HUES64 (cell line): ENCODE data around the gene ID4. TPM values are rescaled to one million over a fixed set of nuclear protein-coding genes. Genes with fewer than 3 reads are reported as not detected.

ENCODE experiments used
- H3K27ac ChIP-seq: 2 replicates; pipeline ENCODE4 v1.7.0; 2013; ENCODE audit warnings: low read depth, low read length, inconsistent platforms
- H3K27me3 ChIP-seq: 2 replicates; pipeline ENCODE4 v1.6.1; 2013; ENCODE audit warnings: mild to moderate bottlenecking, low read length; ENCODE audit not compliant: insufficient read depth
- H3K36me3 ChIP-seq: 2 replicates; pipeline ENCODE4 v1.6.1; 2013; ENCODE audit warnings: mild to moderate bottlenecking, low read length; ENCODE audit not compliant: insufficient read depth
- H3K4me1 ChIP-seq: 2 replicates; pipeline ENCODE4 v1.6.1; 2013; ENCODE audit warnings: mild to moderate bottlenecking, low read length, moderate library complexity; ENCODE audit not compliant: insufficient read depth
- H3K4me3 ChIP-seq: 2 replicates; pipeline ENCODE4 v1.5.1; 2013; ENCODE audit warnings: mild to moderate bottlenecking, low read length, moderate library complexity
- H3K9ac ChIP-seq: 2 replicates; pipeline ENCODE4 v1.6.1; 2013; ENCODE audit warnings: mild to moderate bottlenecking, low read depth, low read length
- H3K9me3 ChIP-seq: 2 replicates; pipeline ENCODE4 v1.6.1; 2013; ENCODE audit warnings: low read depth, low read length; ENCODE audit not compliant: insufficient read depth
- WGBS: fragments of 150-250, 120-280 bp; methylation state at CpG from one replicate; pipeline ENCODE4 v1.1.7; 2013; ENCODE audit warnings: missing lambda C conversion rate; 5-methylcytosine and 5-hydroxymethylcytosine counted together
- polyA plus RNA-seq, 2 experiments: library from polyadenylated mRNA; stranded (reverse); fragments of 50-300 nt; gene quantifications; one replicate each; pipeline ENCODE4 v1.2.3, GENCODE V29; 2013

Gene ID4
- 12.8 TPM for polyA plus RNA-seq (2013, experiment 1 of 2)
- polyA plus RNA-seq (2013, experiment 2 of 2): 16.5 TPM

DNA sequence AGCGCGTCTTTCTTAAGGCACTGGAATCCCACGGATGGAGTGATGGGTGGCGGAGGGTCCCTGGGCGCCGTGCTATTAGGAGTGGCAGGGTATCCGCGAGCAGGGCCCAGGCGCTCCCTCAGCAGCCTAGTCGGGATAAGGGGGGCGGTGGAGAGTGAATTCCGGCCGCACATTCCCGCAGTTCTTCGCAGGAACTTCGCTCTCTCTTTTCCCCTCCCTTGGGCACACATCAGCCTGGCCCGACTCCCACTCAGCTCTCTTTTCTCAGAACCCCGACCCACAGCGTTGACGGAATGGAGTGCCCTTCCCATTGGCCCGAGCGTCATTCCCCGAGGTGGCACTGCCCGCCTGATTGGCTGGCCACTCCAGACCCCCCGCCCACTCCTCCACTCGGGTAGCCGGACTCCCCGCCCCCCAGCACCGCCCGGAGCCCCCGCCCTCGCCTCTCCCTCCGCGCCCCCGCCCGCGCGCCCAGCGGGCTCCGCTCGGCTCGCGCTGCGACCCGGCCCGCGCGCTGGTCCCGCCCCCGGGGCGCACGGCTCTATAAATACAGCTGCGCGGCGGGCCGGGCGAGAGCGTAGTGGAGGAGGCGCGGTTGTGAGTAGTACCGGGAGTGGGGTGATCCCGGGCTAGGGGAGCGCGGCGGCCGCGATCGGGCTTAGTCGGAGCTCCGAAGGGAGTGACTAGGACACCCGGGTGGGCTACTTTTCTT, at the start of gene ID4:
Gene ID4 (plus strand): TSS at position 572 of the 712 bp plus-strand sequence. CDS start 385 bp downstream, outside the sequence.
- Histone ChIP-seq H3K36me3 (peaks cover 18% of the 10 kb centered on the region; the same call in 1 of the 2 replicates), H3K27me3 (peaks cover 19% of the 10 kb centered on the region), H3K9me3 (no peaks in the 10 kb centered on the region), H3K27ac (peak within 1 kb of the TSS; percentile 63; the same call in 1 of the 2 replicates), H3K4me3 (peak within 1 kb of the TSS; percentile 89), H3K4me1 (peaks cover 42% of the 10 kb centered on the region), H3K9ac (peak within 1 kb of the TSS; percentile 81)
- under 1% methylated on average over 63 of the region's 71 CpGs for WGBS

- Histone ChIP-seq H3K4me1 (peaks cover 10% of the 10 kb centered on the region), H3K9ac (no peak overlapping the region), H3K4me3 (no peak overlapping the region), H3K9me3 (no peaks in the 10 kb centered on the region), H3K36me3 (no peaks in the 10 kb centered on the region), H3K27ac (no peak overlapping the region), H3K27me3 (no peaks in the 10 kb centered on the region)
- no CpG with 5 or more reads among the region's 1 CpG for WGBS
Observed at GRCh38 chr6:19788686-19789085, 48.5 kb upstream of the ID4 start.

GRCh38 chr6:19789100-19789803, 47.9 kb upstream of the ID4 start:
- Histone ChIP-seq H3K9me3 (no peaks in the 10 kb centered on the region), H3K27ac (no peak overlapping the region), H3K36me3 (no peaks in the 10 kb centered on the region), H3K4me1 (peaks cover 10% of the 10 kb centered on the region), H3K4me3 (no peak overlapping the region), H3K27me3 (no peaks in the 10 kb centered on the region), H3K9ac (no peak overlapping the region)
- 64% methylated on average over 6 of the region's 6 CpGs for WGBS

- Histone ChIP-seq H3K27ac (no peak overlapping the region), H3K4me3 (no peak overlapping the region), H3K27me3 (no peaks in the 10 kb centered on the region), H3K36me3 (no peaks in the 10 kb centered on the region), H3K4me1 (peaks cover 10% of the 10 kb centered on the region), H3K9me3 (no peaks in the 10 kb centered on the region), H3K9ac (no peak overlapping the region)
- WGBS: 96% methylated on average over 2 of the region's 2 CpGs
Observed at GRCh38 chr6:19791267-19791666, 45.9 kb upstream of the ID4 start.

GRCh38 chr6:19795211-19795610, 42.0 kb upstream of the ID4 start:
- Histone ChIP-seq H3K4me1 (no peaks in the 10 kb centered on the region), H3K9me3 (no peaks in the 10 kb centered on the region), H3K27ac (no peak overlapping the region), H3K9ac (no peak overlapping the region), H3K27me3 (no peaks in the 10 kb centered on the region), H3K4me3 (no peak overlapping the region), H3K36me3 (no peaks in the 10 kb centered on the region)

DNA sequence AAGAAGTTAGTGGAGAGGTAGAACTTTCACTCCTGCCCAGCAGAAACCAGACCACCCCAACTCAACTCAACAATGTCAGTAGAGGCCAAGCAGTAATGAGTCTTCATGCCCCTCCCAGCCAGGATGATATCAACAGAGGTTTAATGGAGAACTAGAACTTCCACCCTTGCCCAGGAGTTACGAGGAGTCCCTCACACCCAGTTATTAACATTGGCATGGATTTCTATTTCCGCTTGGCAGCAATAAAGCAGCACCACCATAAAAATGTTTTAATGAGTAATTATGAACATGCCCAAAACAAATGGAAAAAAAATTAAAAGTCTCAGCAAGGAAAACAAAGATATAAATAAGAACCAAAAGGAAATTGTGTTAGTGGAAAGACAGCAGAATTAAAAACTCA, 40.7 kb upstream of the ID4 start:
- H3K9ac ChIP-seq: no peak overlapping the region
- H3K4me3 ChIP-seq: no peak overlapping the region
- H3K27me3 ChIP-seq: no peaks in the 10 kb centered on the region
- no peaks in the 10 kb centered on the region; the same call in 1 of the 2 replicates for H3K4me1 ChIP-seq
- no peak overlapping the region for H3K27ac ChIP-seq
- WGBS: 0% methylated on average over 1 of the region's 2 CpGs
- H3K9me3 ChIP-seq: no peaks in the 10 kb centered on the region
- no peaks in the 10 kb centered on the region for H3K36me3 ChIP-seq

- Histone ChIP-seq H3K27me3 (no peaks in the 10 kb centered on the region), H3K27ac (no peak overlapping the region), H3K9me3 (no peaks in the 10 kb centered on the region), H3K4me1 (peaks cover 6% of the 10 kb centered on the region), H3K36me3 (no peaks in the 10 kb centered on the region), H3K4me3 (no peak overlapping the region), H3K9ac (no peak overlapping the region)
- 94% methylated on average over 1 of the region's 1 CpG for WGBS
Observed at GRCh38 chr6:19798362-19798761, 38.8 kb upstream of the ID4 start.

DNA sequence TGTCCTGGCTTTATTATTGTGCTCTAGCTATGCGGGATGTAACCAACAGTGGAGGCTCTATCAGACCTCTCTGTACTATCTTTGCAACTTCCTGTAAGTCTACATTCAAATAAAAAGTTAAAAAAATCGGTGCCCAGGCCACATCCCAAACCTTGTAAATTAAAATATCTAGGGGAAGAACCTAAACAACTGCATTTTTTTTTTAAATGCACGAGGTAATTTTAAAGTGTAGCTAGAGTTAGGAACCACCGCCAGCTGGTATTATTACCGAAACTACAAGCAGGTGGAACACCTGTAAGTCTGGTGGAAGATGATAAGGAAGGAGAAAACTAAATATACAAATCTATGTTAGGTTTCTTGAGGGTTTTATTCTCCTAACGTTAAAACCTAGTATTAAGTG, 34.5 kb upstream of the ID4 start:
- Histone ChIP-seq H3K9ac (no peak overlapping the region), H3K27me3 (0 out of 2 replicates have a peak, but pooled peaks cover 4% of the 10 kb centered on the region), H3K4me3 (no peak overlapping the region), H3K27ac (no peak overlapping the region), H3K9me3 (no peaks in the 10 kb centered on the region), H3K36me3 (no peaks in the 10 kb centered on the region), H3K4me1 (peaks cover 19% of the 10 kb centered on the region)
- WGBS: 84% methylated on average over 5 of the region's 6 CpGs

DNA sequence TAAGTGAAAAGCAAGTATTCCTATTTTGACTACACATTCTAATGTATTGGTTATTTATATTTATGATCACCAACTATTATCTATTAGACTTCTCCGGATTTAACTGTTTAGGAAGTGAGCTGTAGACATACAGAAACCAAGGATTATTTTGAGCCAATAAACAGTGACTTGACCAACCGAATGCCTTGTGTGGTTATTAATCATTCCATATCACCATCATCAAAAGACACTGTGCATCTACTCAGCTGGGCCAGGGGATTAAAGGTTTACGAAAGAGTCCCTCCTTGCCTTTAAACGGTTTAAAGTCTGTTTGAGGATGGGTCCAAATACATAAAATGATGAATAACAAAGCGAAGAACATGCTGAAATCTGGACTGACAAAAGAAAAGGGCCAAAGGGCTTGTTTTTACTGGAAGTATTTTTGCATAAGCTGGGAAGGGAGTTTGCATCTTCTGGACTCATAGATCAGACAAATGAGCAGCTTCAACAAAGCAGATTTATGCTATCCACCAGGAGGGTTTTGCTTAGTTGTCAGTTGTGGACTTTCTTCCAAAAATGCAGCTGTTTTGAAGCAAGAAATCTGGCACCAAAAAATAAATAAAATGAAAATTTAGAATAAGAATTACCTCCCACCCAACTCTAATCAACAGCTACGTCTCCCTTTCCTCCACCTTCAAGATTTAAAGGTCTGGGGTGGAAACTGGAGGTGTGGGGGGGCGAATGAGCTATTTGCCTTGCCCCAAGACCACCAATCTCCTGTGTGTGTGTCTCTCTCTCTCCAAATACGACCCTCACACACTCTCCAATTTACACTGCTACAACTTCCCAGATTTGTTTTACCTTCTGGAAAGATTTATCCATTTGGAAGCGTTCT, 33.6 kb upstream of the ID4 start:
- Histone ChIP-seq H3K27ac (peak overlapping the region; percentile 96; the same call in 1 of the 2 replicates), H3K4me1 (peaks cover 19% of the 10 kb centered on the region), H3K4me3 (peak overlapping the region; percentile 68), H3K9me3 (no peaks in the 10 kb centered on the region), H3K36me3 (no peaks in the 10 kb centered on the region), H3K9ac (peak overlapping the region; percentile 67; the same call in 1 of the 2 replicates), H3K27me3 (0 out of 2 replicates have a peak, but pooled peaks cover 4% of the 10 kb centered on the region)
- 64% methylated on average over 7 of the region's 9 CpGs for WGBS

DNA sequence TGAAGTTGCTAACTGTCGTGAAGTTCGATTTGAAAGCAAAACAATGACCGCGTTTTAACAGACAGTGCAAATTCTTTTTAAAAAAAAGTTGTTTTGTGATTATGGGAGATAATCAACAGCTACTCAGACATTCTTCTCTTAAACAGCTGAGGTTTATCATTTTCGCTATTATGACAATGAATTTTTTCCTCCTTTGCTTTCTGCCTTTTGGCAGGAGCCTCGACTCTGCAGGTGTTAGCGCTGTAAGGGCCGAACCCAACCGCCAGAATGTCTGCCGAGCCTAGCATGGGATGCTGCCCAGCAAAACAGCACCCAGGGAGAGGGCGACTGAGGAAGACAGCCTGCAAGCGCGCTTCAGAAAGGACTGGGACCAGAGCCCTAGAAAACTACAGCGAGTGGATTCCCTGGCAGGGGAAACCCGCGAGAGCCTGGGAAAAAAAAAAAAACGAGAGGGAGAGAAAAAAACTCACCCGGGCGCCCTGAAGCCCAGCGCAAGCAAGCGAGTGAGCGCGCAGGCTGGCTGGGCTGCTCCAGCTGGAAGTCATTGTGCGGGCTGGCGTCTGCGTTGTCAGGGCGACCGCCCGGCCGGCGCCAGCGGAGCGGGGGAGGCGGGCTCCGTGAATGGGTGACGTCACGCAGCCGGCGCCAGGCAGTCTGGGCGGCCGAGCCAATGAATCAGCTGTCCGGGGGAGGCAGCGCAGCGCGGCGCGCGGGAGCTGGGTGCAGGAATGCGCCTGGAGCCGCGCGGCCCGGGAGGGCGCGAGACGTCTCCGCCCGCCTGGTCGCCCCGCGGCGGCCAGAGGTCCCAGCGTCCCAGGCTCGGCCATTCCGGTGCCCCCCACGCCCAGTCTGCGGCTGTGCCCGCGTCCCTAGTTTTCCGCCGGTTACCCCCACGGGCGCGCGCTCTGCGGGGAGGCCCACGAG, 32.7 kb upstream of the ID4 start:
- peaks cover 19% of the 10 kb centered on the region for H3K4me1 ChIP-seq
- H3K27ac ChIP-seq: peak overlapping the region; percentile 96
- H3K36me3 ChIP-seq: no peaks in the 10 kb centered on the region
- H3K9ac ChIP-seq: peak overlapping the region; percentile 77
- no peaks in the 10 kb centered on the region for H3K9me3 ChIP-seq
- WGBS: 1% methylated on average over 72 of the region's 77 CpGs
- H3K4me3 ChIP-seq: peak overlapping the region; percentile 68
- H3K27me3 ChIP-seq: 0 out of 2 replicates have a peak, but pooled peaks cover 4% of the 10 kb centered on the region
